ENCODE data around the gene DNER. TPM values are rescaled to one million over a fixed set of nuclear protein-coding genes. Genes with fewer than 3 reads are reported as not detected.

The DNER gene
- total and polyA plus RNA-seq, 2 of the 13 experiments (the other 11 are each of a cell fraction or from before 2014, with no cell fraction given): not detected

- H2AFZ ChIP-seq (ENCODE audit: low read length): no peak overlapping the region
- H3K4me1 ChIP-seq (ENCODE audit: insufficient read depth, low read length): no peaks in the 10 kb centered on the region
- in situ Hi-C loops (cut with HindIII; ENCODE audit: extremely low pct_ligation_motif_present, low pct_unique_long_range_greater_than_20kb) (no loop called here), intact Hi-C loops (cut with micrococcal nuclease; ENCODE audit: unreplicated experiment) (no loop called here)
- H3K36me3 ChIP-seq (replicated peaks in 1 of 2; ENCODE audit: control insufficient read depth in 1 of 2, insufficient read depth in 2 of 2, low read length in 2 of 2): no peaks in the 10 kb centered on the region
- DNase-seq (ENCODE audit: low spot score) (no peak), FAIRE-seq (no peak), ATAC-seq (no peak)
- CTCF ChIA-PET (ENCODE audit: low intra/inter-chr PET ratio, low total read pairs): no interaction called here
- 0 out of 2 replicates have a peak, but pooled peaks cover 10% of the 10 kb centered on the region for H3K9me3 ChIP-seq (ENCODE audit: low read length)
- H4K20me1 ChIP-seq (ENCODE audit: insufficient read depth, low read length): no peaks in the 10 kb centered on the region
- TF ChIP-seq E2F1 (CRISPR knock-in tag; IDR thresholded peaks at IDR 0.05): no peak
- TF ChIP-seq SNAPC4 (CRISPR knock-in tag; IDR thresholded peaks at IDR 0.05): no peak
- TF ChIP-seq ARNTL (CRISPR knock-in tag; IDR thresholded peaks at IDR 0.05): no peak
- TF ChIP-seq ZBTB8A (CRISPR knock-in tag; IDR thresholded peaks at IDR 0.05; ENCODE audit: borderline replicate concordance, low read depth): no peak
- TF ChIP-seq ZNF567 (CRISPR knock-in tag; IDR thresholded peaks at IDR 0.05; ENCODE audit: borderline replicate concordance): no peak
- TF ChIP-seq ZNF850 (CRISPR knock-in tag; conservative IDR thresholded peaks at IDR 0.05): no peak
- TF ChIP-seq ZNF552 (CRISPR knock-in tag; IDR thresholded peaks at IDR 0.05; ENCODE audit: borderline replicate concordance): no peak
- TF ChIP-seq TFDP1 (CRISPR knock-in tag; IDR thresholded peaks at IDR 0.05; ENCODE audit: borderline replicate concordance): no peak
- no peak for TF ChIP-seq POLR2A (IDR thresholded peaks at IDR 0.05; ENCODE audit: insufficient read depth in 1 of 2, low read depth in 2 of 2, low read length in 2 of 2)
- TF ChIP-seq DMAP1 (CRISPR knock-in tag; IDR thresholded peaks at IDR 0.05): no peak
- no peak for TF ChIP-seq THRA (CRISPR knock-in tag; IDR thresholded peaks at IDR 0.05; ENCODE audit: borderline replicate concordance)
- TF ChIP-seq ZNF354B (CRISPR knock-in tag; IDR thresholded peaks at IDR 0.05): no peak
- no peak for TF ChIP-seq ZNF772 (CRISPR knock-in tag; IDR thresholded peaks at IDR 0.05)
- no peak for TF ChIP-seq ATF7-NPFF (CRISPR knock-in tag; IDR thresholded peaks at IDR 0.05; ENCODE audit: low read depth)
- no peak for TF ChIP-seq ATM (IDR thresholded peaks at IDR 0.05; ENCODE audit: borderline replicate concordance)
- TF ChIP-seq MIER2 (CRISPR knock-in tag; IDR thresholded peaks at IDR 0.05): no peak
- H3K4me2 ChIP-seq (ENCODE audit: low read depth, low read length): no peak overlapping the region
- POLR2A ChIA-PET: no interaction called here
- H3K27ac ChIP-seq (ENCODE audit: extremely low read length, insufficient read depth, low read length): no peak overlapping the region
- no peaks in the 10 kb centered on the region for H3K27me3 ChIP-seq (ENCODE audit: control insufficient read depth in 1 of 2, insufficient read depth in 2 of 2, low read length in 2 of 2)
- H3K9ac ChIP-seq (ENCODE audit: insufficient read depth, low read depth, low read length): no peak overlapping the region
- H3K4me3 ChIP-seq (replicated peaks in 1 of 3; ENCODE audit: insufficient read depth in 1 of 3, low read depth in 2 of 3, low read length in 3 of 3): no peak overlapping the region
- 15% methylated on average over 4 of the region's 5 CpGs for WGBS (ENCODE audit: low lambda C conversion rate)
- BruUV-seq (replicated peaks): no TSS peak
- no peaks in the 10 kb centered on the region for H3K79me2 ChIP-seq (ENCODE audit: insufficient read depth, low read length)
These were observed 351.1 kb downstream of the DNER start for GRCh38 chr2:229363185-229363814.

Measured in HepG2 (cell line).